ENCODE measurements around the gene NIPAL4.
"Not testable (repeated sequence)": the region's sequence is repeated elsewhere in the genome, so short reads cannot be mapped to it uniquely, and the experiment has no call there.

The NIPAL4 gene

GRCh38 chr5:157459715-157460599 lies at the start of gene NIPAL4:
TSS of gene NIPAL4 (plus strand) at chr5:157460213. CDS start at chr5:157460321, 108 bp downstream.
- DNase-seq: no peak

- DNase-seq: no peak
These were observed 44.2 kb upstream of the NIPAL4 start for GRCh38 chr5:157415838-157416237.

GRCh38 chr5:157419521-157419920 lies 40.5 kb upstream of the NIPAL4 start:
- not testable (repeated sequence) for DNase-seq

- DNase-seq: not testable (repeated sequence)
These were observed 30.1 kb upstream of the NIPAL4 start for GRCh38 chr5:157429920-157430319.

GRCh38 chr5:157431544-157432200 lies 28.3 kb upstream of the NIPAL4 start:
- peak; percentile 9 for DNase-seq

- DNase-seq: no peak
These were observed 25.9 kb upstream of the NIPAL4 start for GRCh38 chr5:157434096-157434495.

- no peak for DNase-seq
These were observed 16.9 kb upstream of the NIPAL4 start for GRCh38 chr5:157443041-157443549.

- no peak for DNase-seq
These were observed 15.8 kb upstream of the NIPAL4 start for GRCh38 chr5:157444224-157444623.

GRCh38 chr5:157445745-157446411 lies 14.1 kb upstream of the NIPAL4 start:
- no peak for DNase-seq

GRCh38 chr5:157446412-157446935 lies 13.5 kb upstream of the NIPAL4 start:
- DNase-seq: no peak

- peak; percentile 84 for DNase-seq
These were observed 12.8 kb upstream of the NIPAL4 start for GRCh38 chr5:157447201-157447637.

GRCh38 chr5:157449011-157449723 lies 10.8 kb upstream of the NIPAL4 start:
- DNase-seq: no peak

GRCh38 chr5:157450024-157450423 lies 10.0 kb upstream of the NIPAL4 start:
- no peak for DNase-seq

- DNase-seq: no peak
These were observed 8.2 kb upstream of the NIPAL4 start for GRCh38 chr5:157451806-157452205.

- no peak for DNase-seq
These were observed 5.7 kb upstream of the NIPAL4 start for GRCh38 chr5:157454273-157454672.

- DNase-seq: no peak
These were observed 5.0 kb upstream of the NIPAL4 start for GRCh38 chr5:157455057-157455456.

- no peak for DNase-seq
These were observed 3.7 kb upstream of the NIPAL4 start for GRCh38 chr5:157456301-157456700.

GRCh38 chr5:157457391-157457790 lies 2.6 kb upstream of the NIPAL4 start:
- no peak for DNase-seq

- DNase-seq: no peak
These were observed 1.2 kb upstream of the NIPAL4 start for GRCh38 chr5:157458835-157459234.

GRCh38 chr5:157460921-157461792 lies 1.1 kb downstream of the NIPAL4 start:
- no peak for DNase-seq

GRCh38 chr5:157463081-157463480 lies 3.1 kb downstream of the NIPAL4 start:
- DNase-seq: no peak

Data from NCI-H1436 (cell line).